ENCODE results near the gene SNRNP200.
A peak's percentile ranks its signal among the peaks of the same experiment; 100 is the strongest.

Gene SNRNP200

GRCh38 chr2:96342085-96342484 lies 36.7 kb upstream of the SNRNP200 start:
- no peak for DNase-seq (ENCODE audit: low spot score)
- TF ChIP-seq CTCF (IDR thresholded peaks at IDR 0.05; ENCODE audit: poor library complexity, severe bottlenecking) = no peak
- Histone ChIP-seq H3K27ac (ENCODE audit: poor library complexity, severe bottlenecking) (no peak overlapping the region), H3K27me3 (ENCODE audit: insufficient read depth, poor library complexity, severe bottlenecking) (no peaks in the 10 kb centered on the region), H3K36me3 (ENCODE audit: low read depth) (peaks cover 55% of the 10 kb centered on the region), H3K4me3 (ENCODE audit: severe bottlenecking) (no peak overlapping the region), H3K4me1 (ENCODE audit: insufficient read depth, poor library complexity, severe bottlenecking) (peaks cover 3% of the 10 kb centered on the region), H3K9me3 (ENCODE audit: severe bottlenecking) (no peaks in the 10 kb centered on the region)
- peak; percentile 58; the same call in 1 of the 3 replicates for ATAC-seq (ENCODE audit: low read depth)

GRCh38 chr2:96341641-96342040 lies 36.3 kb upstream of the SNRNP200 start:
- DNase-seq (ENCODE audit: low spot score) (no peak), ATAC-seq (ENCODE audit: low read depth) (no peak)
- no peaks in the 10 kb centered on the region for H3K27me3 ChIP-seq (ENCODE audit: insufficient read depth, poor library complexity, severe bottlenecking)
- H3K4me1 ChIP-seq (ENCODE audit: insufficient read depth, poor library complexity, severe bottlenecking) = peaks cover 4% of the 10 kb centered on the region
- no peak overlapping the region for H3K27ac ChIP-seq (ENCODE audit: poor library complexity, severe bottlenecking)
- no peak for TF ChIP-seq CTCF (IDR thresholded peaks at IDR 0.05; ENCODE audit: poor library complexity, severe bottlenecking)
- no peaks in the 10 kb centered on the region for H3K9me3 ChIP-seq (ENCODE audit: severe bottlenecking)
- peaks cover 52% of the 10 kb centered on the region for H3K36me3 ChIP-seq (ENCODE audit: low read depth)
- no peak overlapping the region for H3K4me3 ChIP-seq (ENCODE audit: severe bottlenecking)

- no peaks in the 10 kb centered on the region for H3K27me3 ChIP-seq (ENCODE audit: insufficient read depth, poor library complexity, severe bottlenecking)
- H3K27ac ChIP-seq (ENCODE audit: poor library complexity, severe bottlenecking) = no peak overlapping the region
- peaks cover 47% of the 10 kb centered on the region for H3K36me3 ChIP-seq (ENCODE audit: low read depth)
- H3K9me3 ChIP-seq (ENCODE audit: severe bottlenecking) = no peaks in the 10 kb centered on the region
- no peak overlapping the region for H3K4me3 ChIP-seq (ENCODE audit: severe bottlenecking)
- no peak for DNase-seq (ENCODE audit: low spot score)
- ATAC-seq (ENCODE audit: low read depth) = no peak
- H3K4me1 ChIP-seq (ENCODE audit: insufficient read depth, poor library complexity, severe bottlenecking) = peaks cover 7% of the 10 kb centered on the region
- no peak for TF ChIP-seq CTCF (IDR thresholded peaks at IDR 0.05; ENCODE audit: poor library complexity, severe bottlenecking)
Measured at GRCh38 chr2:96340493-96341414, 35.4 kb upstream of the SNRNP200 start.

- H3K36me3 ChIP-seq (ENCODE audit: low read depth) = peaks cover 8% of the 10 kb centered on the region
- no peak for ATAC-seq (ENCODE audit: low read depth)
- no peaks in the 10 kb centered on the region for H3K27me3 ChIP-seq (ENCODE audit: insufficient read depth, poor library complexity, severe bottlenecking)
- no peak for DNase-seq (ENCODE audit: low spot score)
- TF ChIP-seq CTCF (IDR thresholded peaks at IDR 0.05; ENCODE audit: poor library complexity, severe bottlenecking) = no peak
- no peak overlapping the region for H3K4me3 ChIP-seq (ENCODE audit: severe bottlenecking)
- peak overlapping the region; percentile 61 for H3K27ac ChIP-seq (ENCODE audit: poor library complexity, severe bottlenecking)
- H3K9me3 ChIP-seq (ENCODE audit: severe bottlenecking) = no peaks in the 10 kb centered on the region
- H3K4me1 ChIP-seq (ENCODE audit: insufficient read depth, poor library complexity, severe bottlenecking) = peaks cover 7% of the 10 kb centered on the region
Measured at GRCh38 chr2:96336873-96337272, 31.5 kb upstream of the SNRNP200 start.
